ENCODE results near the gene CCDC38.

The CCDC38 gene

DNA sequence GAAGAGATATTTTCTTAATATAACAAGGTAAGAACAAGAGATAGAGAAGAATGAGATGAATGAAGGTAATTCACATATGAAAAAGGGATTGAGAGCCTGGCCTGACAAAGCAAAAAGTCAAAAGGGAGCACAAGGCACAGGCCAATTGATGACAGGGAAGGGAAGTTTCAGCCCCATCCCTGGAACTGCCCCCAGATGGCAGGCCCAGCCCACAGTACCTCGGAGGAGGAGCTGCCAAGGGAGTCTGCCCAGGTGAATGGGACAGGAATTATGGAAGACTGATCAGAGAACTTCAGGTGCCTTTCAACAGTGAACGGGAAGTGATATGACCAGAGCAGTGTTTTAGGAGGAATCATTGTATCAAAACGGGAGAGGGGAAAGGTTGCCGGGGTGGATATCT is 68.0 kb downstream of the CCDC38 start:
- DNase-seq = no peak
- H3K36me3 ChIP-seq (ENCODE audit: control insufficient read depth in 4 of 4, insufficient read depth in 4 of 4, low read length in 3 of 4) = peaks cover 2 to 12% (median 3%) of the 10 kb centered on the region in 4 experiments
- CTCF ChIA-PET = no interaction called here

DNA sequence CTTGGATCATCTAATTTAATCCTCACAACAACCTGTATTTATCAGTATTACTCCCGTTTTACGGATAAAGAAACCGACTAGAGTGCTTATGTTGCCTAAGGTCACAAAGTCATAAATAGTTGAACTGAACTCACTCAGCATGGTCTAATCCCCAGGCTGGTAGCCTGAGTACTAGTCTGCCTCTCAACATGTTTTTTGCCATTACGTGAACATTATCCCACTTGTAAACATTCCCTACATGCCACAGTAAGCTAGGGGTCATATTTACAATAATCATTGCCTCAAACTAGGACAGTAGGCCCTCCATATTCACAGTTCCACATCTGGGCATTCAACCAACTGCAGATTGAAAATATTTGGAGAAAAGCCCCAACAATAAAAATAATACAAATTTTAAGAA is 71.5 kb downstream of the CCDC38 start:
- no peaks in the 10 kb centered on the region for H3K4me1 ChIP-seq (ENCODE audit: control extremely low read depth in 1 of 4, control insufficient read depth in 4 of 4, insufficient read depth in 4 of 4, low read length in 3 of 4)
- 92% methylated on average over 3 of the region's 4 CpGs for WGBS (ENCODE audit: insufficient coverage)
- no peak for DNase-seq
- POLR2A ChIA-PET = no interaction called here
- no peaks in the 10 kb centered on the region for H3K27me3 ChIP-seq (replicated peaks in 2 of 5; ENCODE audit: control insufficient read depth in 4 of 5, insufficient read depth in 5 of 5, low read length in 4 of 5)
- H3K9me3 ChIP-seq (ENCODE audit: control extremely low read depth in 1 of 5, control insufficient read depth in 4 of 5, insufficient read depth in 2 of 5, low read depth in 1 of 5, low read length in 4 of 5) = no peaks in the 10 kb centered on the region
- H3K27ac ChIP-seq (ENCODE audit: insufficient read depth in 1 of 2, low read depth in 1 of 2, low read length in 2 of 2, poor library complexity in 1 of 2, severe bottlenecking in 2 of 2) = no peak overlapping the region
- no peak overlapping the region for H3K4me3 ChIP-seq (ENCODE audit: control insufficient read depth in 1 of 7, extremely low read depth in 1 of 7, insufficient read depth in 4 of 7, low read depth in 2 of 7, low read length in 6 of 7)
- CTCF ChIA-PET = no interaction called here
- peaks cover 9 to 39% (median 16%) of the 10 kb centered on the region in 4 experiments for H3K36me3 ChIP-seq (ENCODE audit: control insufficient read depth in 4 of 4, insufficient read depth in 4 of 4, low read length in 3 of 4)

More for the DNA sequence above, 68.0 kb downstream of the CCDC38 start:
- H3K27me3 ChIP-seq (replicated peaks in 2 of 5; ENCODE audit: control insufficient read depth in 4 of 5, insufficient read depth in 5 of 5, low read length in 4 of 5) = no peaks in the 10 kb centered on the region
- no peak overlapping the region for H3K4me3 ChIP-seq (ENCODE audit: control insufficient read depth in 1 of 7, extremely low read depth in 1 of 7, insufficient read depth in 4 of 7, low read depth in 2 of 7, low read length in 6 of 7)
- H3K4me1 ChIP-seq (ENCODE audit: control extremely low read depth in 1 of 4, control insufficient read depth in 4 of 4, insufficient read depth in 4 of 4, low read length in 3 of 4) = no peaks in the 10 kb centered on the region
- POLR2A ChIA-PET = no interaction called here
- no peaks in the 10 kb centered on the region for H3K9me3 ChIP-seq (ENCODE audit: control extremely low read depth in 1 of 5, control insufficient read depth in 4 of 5, insufficient read depth in 2 of 5, low read depth in 1 of 5, low read length in 4 of 5)
- H3K27ac ChIP-seq (ENCODE audit: insufficient read depth in 1 of 2, low read depth in 1 of 2, low read length in 2 of 2, poor library complexity in 1 of 2, severe bottlenecking in 2 of 2) = no peak overlapping the region
- WGBS (ENCODE audit: insufficient coverage) = 97% methylated on average over 4 of the region's 4 CpGs

DNA sequence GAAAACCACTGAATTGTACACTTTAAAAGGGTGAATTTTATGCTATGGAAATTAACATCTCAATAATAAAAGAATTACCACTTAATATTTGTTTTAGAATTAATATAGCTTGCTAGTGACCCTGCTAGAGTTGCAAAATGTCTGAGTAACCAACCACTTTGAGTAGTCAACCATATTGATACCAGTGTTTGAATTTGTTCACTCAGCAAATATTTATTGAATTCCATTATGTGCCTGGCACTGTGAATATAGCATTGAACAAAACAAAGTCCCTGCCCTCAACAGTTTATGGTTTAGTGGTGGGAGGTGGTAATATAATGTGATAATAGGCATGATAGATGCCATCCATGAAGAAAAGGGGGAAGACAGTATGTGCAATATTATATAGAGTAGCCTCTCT is 79.1 kb downstream of the CCDC38 start:
- Histone ChIP-seq H3K27ac (ENCODE audit: insufficient read depth in 1 of 2, low read depth in 1 of 2, low read length in 2 of 2, poor library complexity in 1 of 2, severe bottlenecking in 2 of 2) (no peak overlapping the region), H3K36me3 (ENCODE audit: control insufficient read depth in 4 of 4, insufficient read depth in 4 of 4, low read length in 3 of 4) (peaks cover 18 to 60% (median 44%) of the 10 kb centered on the region in 4 experiments), H3K4me3 (ENCODE audit: control insufficient read depth in 1 of 7, extremely low read depth in 1 of 7, insufficient read depth in 4 of 7, low read depth in 2 of 7, low read length in 6 of 7) (no peak overlapping the region), H3K27me3 (replicated peaks in 2 of 5; ENCODE audit: control insufficient read depth in 4 of 5, insufficient read depth in 5 of 5, low read length in 4 of 5) (peaks cover 0 to under 1% (median 0%) of the 10 kb centered on the region in 5 experiments), H3K4me1 (ENCODE audit: control extremely low read depth in 1 of 4, control insufficient read depth in 4 of 4, insufficient read depth in 4 of 4, low read length in 3 of 4) (peaks cover 11 to 17% (median 13%) of the 10 kb centered on the region in 4 experiments), H3K9me3 (ENCODE audit: control extremely low read depth in 1 of 5, control insufficient read depth in 4 of 5, insufficient read depth in 2 of 5, low read depth in 1 of 5, low read length in 4 of 5) (peaks cover 0 to 11% (median 2%) of the 10 kb centered on the region in 5 experiments)
- ChIA-PET CTCF (no interaction called here), POLR2A (no interaction called here)
- DNase-seq = no peak

DNA sequence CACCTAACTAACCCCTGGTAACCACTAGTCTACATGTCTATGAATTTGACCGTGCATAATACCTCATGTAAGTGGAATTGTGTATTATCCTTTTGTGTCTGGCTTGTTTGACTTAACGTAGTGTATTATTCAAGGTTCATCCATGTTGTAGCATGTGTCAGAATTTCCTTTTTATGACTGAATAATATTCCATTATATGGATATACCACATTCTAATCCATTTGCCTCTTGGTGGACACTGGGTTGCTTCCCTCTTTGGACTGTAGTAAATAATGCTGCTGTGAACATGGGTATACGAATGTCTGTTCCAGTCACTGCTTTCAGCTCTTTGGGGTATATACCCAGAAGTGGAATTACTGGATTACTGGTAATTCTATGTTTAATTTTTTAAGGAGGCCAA is 80.4 kb downstream of the CCDC38 start:
- WGBS (ENCODE audit: insufficient coverage) = no CpG with 5 or more reads among the region's 3 CpGs
- H3K4me3 ChIP-seq (ENCODE audit: control insufficient read depth in 1 of 7, extremely low read depth in 1 of 7, insufficient read depth in 4 of 7, low read depth in 2 of 7, low read length in 6 of 7) = no peak overlapping the region
- CTCF ChIA-PET = no interaction called here
- POLR2A ChIA-PET = no interaction called here
- H3K4me1 ChIP-seq (ENCODE audit: control extremely low read depth in 1 of 4, control insufficient read depth in 4 of 4, insufficient read depth in 4 of 4, low read length in 3 of 4) = peaks cover 11 to 24% (median 14%) of the 10 kb centered on the region in 4 experiments
- no peak for DNase-seq
- H3K27ac ChIP-seq (ENCODE audit: insufficient read depth in 1 of 2, low read depth in 1 of 2, low read length in 2 of 2, poor library complexity in 1 of 2, severe bottlenecking in 2 of 2) = no peak overlapping the region
- peaks cover 0 to 11% (median 2%) of the 10 kb centered on the region in 5 experiments for H3K9me3 ChIP-seq (ENCODE audit: control extremely low read depth in 1 of 5, control insufficient read depth in 4 of 5, insufficient read depth in 2 of 5, low read depth in 1 of 5, low read length in 4 of 5)
- peaks cover 0 to 12% (median 7%) of the 10 kb centered on the region in 5 experiments for H3K27me3 ChIP-seq (replicated peaks in 2 of 5; ENCODE audit: control insufficient read depth in 4 of 5, insufficient read depth in 5 of 5, low read length in 4 of 5)
- H3K36me3 ChIP-seq (ENCODE audit: control insufficient read depth in 4 of 4, insufficient read depth in 4 of 4, low read length in 3 of 4) = peaks cover 14 to 52% (median 39%) of the 10 kb centered on the region in 4 experiments

DNA sequence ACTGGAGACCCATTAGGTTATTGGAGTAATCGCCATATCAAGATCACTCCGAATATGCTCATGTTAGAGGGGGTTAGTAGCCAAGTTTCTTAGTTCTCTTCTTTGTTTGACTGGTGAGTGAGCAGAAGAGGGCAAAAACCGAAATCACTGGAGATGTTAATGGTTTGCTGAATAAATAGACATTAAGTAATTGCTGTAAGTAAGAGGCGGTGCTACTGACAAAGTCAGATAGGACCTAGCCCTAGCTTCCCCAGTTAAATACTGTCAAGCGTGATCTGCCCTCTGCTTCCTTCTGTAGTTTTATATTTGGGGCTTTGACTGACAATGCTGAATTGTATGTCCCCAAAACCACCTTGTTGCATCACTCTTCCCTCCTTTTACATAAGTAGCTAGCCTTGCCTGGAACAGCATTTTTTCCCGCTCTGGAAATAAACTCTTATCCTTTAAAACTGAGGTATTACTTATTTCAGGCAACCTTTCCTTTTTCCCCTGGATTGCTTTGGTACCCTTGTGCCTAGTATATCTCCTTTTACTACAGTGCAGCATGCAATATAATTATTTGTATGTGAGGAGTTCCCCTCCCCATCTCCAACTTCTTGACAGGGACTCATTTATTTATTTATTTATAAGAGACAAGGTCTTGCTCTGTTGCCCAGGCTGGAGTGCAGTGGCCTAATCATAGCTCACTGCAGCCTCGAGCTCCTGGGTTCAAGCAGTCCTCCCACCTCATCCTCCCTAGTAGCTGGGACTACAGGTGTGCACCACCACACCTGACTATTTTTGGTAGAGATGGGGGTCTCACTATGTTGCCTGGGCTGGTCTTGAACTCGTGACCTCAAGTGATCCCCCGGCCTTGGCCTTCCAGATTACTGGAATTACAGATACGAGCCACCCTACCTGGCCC is 82.2 kb downstream of the CCDC38 start:
- Histone ChIP-seq H3K4me3 (ENCODE audit: control insufficient read depth in 1 of 7, extremely low read depth in 1 of 7, insufficient read depth in 4 of 7, low read depth in 2 of 7, low read length in 6 of 7) (peak overlapping the region in 6 of 7 experiments; percentile 76 to 93 (median 86)), H3K27ac (ENCODE audit: insufficient read depth in 1 of 2, low read depth in 1 of 2, low read length in 2 of 2, poor library complexity in 1 of 2, severe bottlenecking in 2 of 2) (no peak overlapping the region), H3K36me3 (ENCODE audit: control insufficient read depth in 4 of 4, insufficient read depth in 4 of 4, low read length in 3 of 4) (peaks cover 11 to 40% (median 30%) of the 10 kb centered on the region in 4 experiments), H3K9me3 (ENCODE audit: control extremely low read depth in 1 of 5, control insufficient read depth in 4 of 5, insufficient read depth in 2 of 5, low read depth in 1 of 5, low read length in 4 of 5) (peaks cover 0 to 11% (median 2%) of the 10 kb centered on the region in 5 experiments), H3K27me3 (replicated peaks in 2 of 5; ENCODE audit: control insufficient read depth in 4 of 5, insufficient read depth in 5 of 5, low read length in 4 of 5) (peaks cover 2 to 25% (median 7%) of the 10 kb centered on the region in 5 experiments), H3K4me1 (ENCODE audit: control extremely low read depth in 1 of 4, control insufficient read depth in 4 of 4, insufficient read depth in 4 of 4, low read length in 3 of 4) (peaks cover 11 to 24% (median 14%) of the 10 kb centered on the region in 4 experiments)
- ChIA-PET CTCF (interaction anchor here (1.6 kb wide), 1 partner anchor 83 kb away, joined by 5 read pairs; the partner anchor contains the start of genes AMDHD1 and CCDC38), POLR2A (no interaction called here)
- DNase-seq = peak in 2 of 3 donors; percentile 10 to 18
- WGBS (ENCODE audit: insufficient coverage) = 88% methylated on average over 8 of the region's 10 CpGs

DNA sequence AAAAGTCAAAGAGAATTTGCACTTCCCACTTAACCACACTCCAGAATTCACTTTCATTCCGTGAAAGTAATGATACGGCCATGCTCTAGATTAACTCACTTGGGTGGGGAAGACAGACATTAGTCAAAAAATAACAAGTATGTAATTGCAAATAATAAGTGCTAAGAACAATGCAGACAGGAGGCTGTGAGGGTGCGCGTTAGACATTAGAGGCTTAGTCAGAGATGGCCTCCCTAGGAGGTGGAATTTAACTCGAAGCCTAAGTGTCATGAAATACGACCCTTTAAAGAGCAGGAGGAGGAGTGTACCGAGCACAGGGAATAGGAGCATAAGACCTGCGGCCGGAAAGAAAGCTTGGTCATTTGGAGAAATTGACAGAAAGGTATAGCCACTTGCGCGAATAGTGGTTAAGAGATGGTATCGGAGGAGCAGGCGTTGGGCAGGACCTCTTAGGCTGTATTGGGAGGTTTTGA is 83.0 kb downstream of the CCDC38 start:
- CTCF ChIA-PET = no interaction called here
- DNase-seq = peak; percentile 12 to 54 (median 42)
- peaks cover 0 to 11% (median 2%) of the 10 kb centered on the region in 5 experiments for H3K9me3 ChIP-seq (ENCODE audit: control extremely low read depth in 1 of 5, control insufficient read depth in 4 of 5, insufficient read depth in 2 of 5, low read depth in 1 of 5, low read length in 4 of 5)
- peaks cover 11 to 24% (median 14%) of the 10 kb centered on the region in 4 experiments for H3K4me1 ChIP-seq (ENCODE audit: control extremely low read depth in 1 of 4, control insufficient read depth in 4 of 4, insufficient read depth in 4 of 4, low read length in 3 of 4)
- H3K27me3 ChIP-seq (replicated peaks in 2 of 5; ENCODE audit: control insufficient read depth in 4 of 5, insufficient read depth in 5 of 5, low read length in 4 of 5) = peaks cover 3 to 33% (median 7%) of the 10 kb centered on the region in 5 experiments
- peak overlapping the region; percentile 76 to 93 (median 85) for H3K4me3 ChIP-seq (ENCODE audit: control insufficient read depth in 1 of 7, extremely low read depth in 1 of 7, insufficient read depth in 4 of 7, low read depth in 2 of 7, low read length in 6 of 7)
- H3K27ac ChIP-seq (ENCODE audit: insufficient read depth in 1 of 2, low read depth in 1 of 2, low read length in 2 of 2, poor library complexity in 1 of 2, severe bottlenecking in 2 of 2) = peak overlapping the region; percentile 78 to 88
- under 1% methylated on average over 11 of the region's 13 CpGs for WGBS (ENCODE audit: insufficient coverage)
- POLR2A ChIA-PET = no interaction called here
- H3K36me3 ChIP-seq (ENCODE audit: control insufficient read depth in 4 of 4, insufficient read depth in 4 of 4, low read length in 3 of 4) = peaks cover 11 to 35% (median 26%) of the 10 kb centered on the region in 4 experiments
